ENCODE results near the gene MSANTD1.

The MSANTD1 gene

GRCh38 chr4:3267576-3268394, 18.8 kb downstream of the MSANTD1 start:
- DNase-seq, result no peak

GRCh38 chr4:3268395-3269104, 19.6 kb downstream of the MSANTD1 start:
- DNase-seq, result no peak

- DNase-seq, result no peak
These were observed 20.4 kb downstream of the MSANTD1 start for GRCh38 chr4:3269105-3269927.

GRCh38 chr4:3269991-3270611, 21.1 kb downstream of the MSANTD1 start:
- no peak for DNase-seq

GRCh38 chr4:3271131-3271530, 22.2 kb downstream of the MSANTD1 start:
- no peak for DNase-seq

- no peak for DNase-seq
These were observed 28.0 kb downstream of the MSANTD1 start for GRCh38 chr4:3276986-3277385.

- DNase-seq, result no peak
These were observed 31.5 kb downstream of the MSANTD1 start for GRCh38 chr4:3280466-3280865.

- no peak for DNase-seq
These were observed 34.5 kb downstream of the MSANTD1 start for GRCh38 chr4:3283483-3283882.

- no peak for DNase-seq
These were observed 35.0 kb downstream of the MSANTD1 start for GRCh38 chr4:3283916-3284315.

GRCh38 chr4:3284734-3285557, 36.0 kb downstream of the MSANTD1 start:
- DNase-seq, result no peak

- no peak for DNase-seq
These were observed 36.8 kb downstream of the MSANTD1 start for GRCh38 chr4:3285558-3286334.

- DNase-seq, result no peak
These were observed 37.6 kb downstream of the MSANTD1 start for GRCh38 chr4:3286335-3287175.

- DNase-seq, result no peak
These were observed 38.5 kb downstream of the MSANTD1 start for GRCh38 chr4:3287271-3287971.

- DNase-seq, result no peak
These were observed 39.1 kb downstream of the MSANTD1 start for GRCh38 chr4:3287972-3288570.

- no peak for DNase-seq
These were observed 39.7 kb downstream of the MSANTD1 start for GRCh38 chr4:3288571-3289094.

GRCh38 chr4:3290476-3290875, 41.5 kb downstream of the MSANTD1 start:
- no peak for DNase-seq

GRCh38 chr4:3290889-3291321, 41.9 kb downstream of the MSANTD1 start:
- DNase-seq, result no peak

GRCh38 chr4:3291411-3291968, 42.5 kb downstream of the MSANTD1 start:
- no peak for DNase-seq

All from GOT3 (cell line).